Measurements from ENCODE around the gene SLITRK2. TPM values are rescaled to one million over a fixed set of nuclear protein-coding genes. Genes with fewer than 3 reads are reported as not detected.

SLITRK2 gene
- total RNA-seq, 6 experiments from 2014 or later = not detected

- no peak for DNase-seq
- TF ChIP-seq CTCF (IDR thresholded peaks at IDR 0.05) = no peak
- H3K4me1 Mint-ChIP-seq (ENCODE audit: low read depth) = no peaks in the 10 kb centered on the region
- no peaks in the 10 kb centered on the region for H3K36me3 Mint-ChIP-seq (ENCODE audit: low read depth)
- H3K9me3 Mint-ChIP-seq = no peaks in the 10 kb centered on the region
- H3K4me3 Mint-ChIP-seq = no peak overlapping the region
- peaks cover 3% of the 10 kb centered on the region for H3K27me3 Mint-ChIP-seq (ENCODE audit: insufficient read depth)
- H3K27ac Mint-ChIP-seq = no peak overlapping the region
These were observed 871 bp upstream of the SLITRK2 start for GRCh38 chrX:145816601-145817315.

GRCh38 chrX:145818186-145819113, 821 bp downstream of the SLITRK2 start:
- no peak for DNase-seq
- no peaks in the 10 kb centered on the region for H3K36me3 Mint-ChIP-seq (ENCODE audit: low read depth)
- no peak overlapping the region for H3K4me3 Mint-ChIP-seq
- no peaks in the 10 kb centered on the region for H3K9me3 Mint-ChIP-seq
- no peak for TF ChIP-seq CTCF (IDR thresholded peaks at IDR 0.05)
- H3K27ac Mint-ChIP-seq = no peak overlapping the region
- H3K4me1 Mint-ChIP-seq (ENCODE audit: low read depth) = no peaks in the 10 kb centered on the region
- H3K27me3 Mint-ChIP-seq (ENCODE audit: insufficient read depth) = peaks cover 3% of the 10 kb centered on the region

- H3K4me1 Mint-ChIP-seq (ENCODE audit: low read depth) = no peaks in the 10 kb centered on the region
- H3K4me3 Mint-ChIP-seq = no peak overlapping the region
- DNase-seq = no peak
- H3K27ac Mint-ChIP-seq = no peak overlapping the region
- no peaks in the 10 kb centered on the region for H3K9me3 Mint-ChIP-seq
- no peaks in the 10 kb centered on the region for H3K36me3 Mint-ChIP-seq (ENCODE audit: low read depth)
- TF ChIP-seq CTCF (IDR thresholded peaks at IDR 0.05) = no peak
- peaks cover 3% of the 10 kb centered on the region for H3K27me3 Mint-ChIP-seq (ENCODE audit: insufficient read depth)
These were observed 3.2 kb downstream of the SLITRK2 start for GRCh38 chrX:145820825-145821224.

GRCh38 chrX:145821291-145821897, 3.8 kb downstream of the SLITRK2 start:
- no peaks in the 10 kb centered on the region for H3K36me3 Mint-ChIP-seq (ENCODE audit: low read depth)
- DNase-seq = no peak
- H3K4me1 Mint-ChIP-seq (ENCODE audit: low read depth) = no peaks in the 10 kb centered on the region
- no peak for TF ChIP-seq CTCF (IDR thresholded peaks at IDR 0.05)
- H3K27ac Mint-ChIP-seq = no peak overlapping the region
- H3K9me3 Mint-ChIP-seq = no peaks in the 10 kb centered on the region
- no peak overlapping the region for H3K4me3 Mint-ChIP-seq
- H3K27me3 Mint-ChIP-seq (ENCODE audit: insufficient read depth) = peaks cover 1% of the 10 kb centered on the region

GRCh38 chrX:145821898-145822571, 4.4 kb downstream of the SLITRK2 start:
- TF ChIP-seq CTCF (IDR thresholded peaks at IDR 0.05) = no peak
- Mint-ChIP-seq H3K4me3 (no peak overlapping the region), H3K36me3 (ENCODE audit: low read depth) (no peaks in the 10 kb centered on the region), H3K4me1 (ENCODE audit: low read depth) (no peaks in the 10 kb centered on the region), H3K9me3 (no peaks in the 10 kb centered on the region), H3K27me3 (ENCODE audit: insufficient read depth) (no peaks in the 10 kb centered on the region; the same call in none of the 2 replicates), H3K27ac (no peak overlapping the region)
- no peak for DNase-seq

All from HFFc6 (cell line).